HCT116 (cell line): ENCODE results near the gene ZBTB12. TPM values are rescaled to one million over a fixed set of nuclear protein-coding genes. Genes with fewer than 3 reads are reported as not detected.
A peak's percentile ranks its signal among the peaks of the same experiment; 100 is the strongest.

Source experiments
- ATAC-seq: fragments of 200-7000 bp; cut with Tn5 transposase; 2 replicates; pipeline ENCODE4 v1.9.1; 2020; ENCODE audit warnings: mild to moderate bottlenecking, moderate library complexity
- BruUV-seq: library from RNA; stranded (reverse); fragments of 400-500 nt; replicated peaks from 2 replicates; lab custom pipeline; 2021; lab: Mats Ljungman, UMichigan
- CTCF ChIA-PET: fragments of 300-600 bp; sonication (Branson Sonifier 250); formaldehyde crosslinking; loops from one replicate; lab custom pipeline; 2021; ENCODE audit warnings: antibody characterized with exemption; lab: Charles Lee
- POLR2A ChIA-PET: fragments of 300-600, 350-600 bp; sonication (Branson Sonifier 250); formaldehyde crosslinking; loops from one replicate; lab custom pipeline; 2021; ENCODE audit warnings: antibody characterized with exemption; lab: Charles Lee
- RAD21 ChIA-PET, 2 experiments: fragments of 300-600 bp; sonication (Branson Sonifier 250); formaldehyde crosslinking; loops; one replicate each; lab custom pipeline; 2023; ENCODE audit warnings: low total read pairs in 2 of 2; ENCODE audit not compliant: uncharacterized antibody in 2 of 2, unreplicated experiment in 2 of 2, low non-redundant PET in 1 of 2; lab: Charles Lee
- DNase-seq: peaks from one replicate; pipeline ENCODE4 v3.0.0-alpha.2; 2010; ENCODE audit warnings: low read depth, low spot score
- H2AFZ ChIP-seq: fragments of 200-600 bp; shearing (Covaris generic), sonication (generic); 2 replicates; pipeline ENCODE4 v1.6.1; 2017; ENCODE audit warnings: low read depth, mixed run types, mixed read lengths, antibody characterized with exemption, low read length; ENCODE audit not compliant: poor library complexity, severe bottlenecking
- H3K27ac ChIP-seq: 2 replicates; pipeline ENCODE4 v1.5.1; 2012; ENCODE audit warnings: low read depth, low read length
- H3K27me3 ChIP-seq: fragments of 200-600 bp; sonication (generic); 2 replicates; pipeline ENCODE4 v1.6.1; 2016; ENCODE audit warnings: mixed run types, low read length, mixed read lengths; ENCODE audit not compliant: insufficient read depth
- H3K36me3 ChIP-seq, 2 experiments: fragments of 200-500 bp in 1 of 2; fragments of 200-600 bp in 1 of 2; sonication (Bioruptor generic) in 1 of 2; sonication (generic) in 1 of 2; 2 replicates each; pipeline versions ENCODE4 v1.5.1 to v1.6.1; 2014 to 2016; ENCODE audit warnings: low read length in 2 of 2, inconsistent platforms in 1 of 2, mixed read lengths in 1 of 2, mixed run types in 1 of 2; ENCODE audit not compliant: insufficient read depth in 2 of 2, control insufficient read depth in 1 of 2
- H3K4me1 ChIP-seq, 2 experiments: fragments of 200-600 bp in 1 of 2; sonication (generic) in 1 of 2; 2 replicates each; pipeline versions ENCODE4 v1.5.1 to v1.6.1; 2012 to 2017; ENCODE audit warnings: low read length in 2 of 2, inconsistent platforms in 1 of 2, mild to moderate bottlenecking in 1 of 2, mixed read lengths in 1 of 2, mixed run types in 1 of 2, moderate library complexity in 1 of 2; ENCODE audit not compliant: insufficient read depth in 2 of 2, control insufficient read depth in 1 of 2
- H3K4me2 ChIP-seq: fragments of 200-600 bp; sonication (generic); 2 replicates; pipeline ENCODE4 v1.6.1; 2017; ENCODE audit warnings: mixed run types, low read length, mixed read lengths
- H3K4me3 ChIP-seq, 2 experiments: fragments of 200-600 bp in 1 of 2; sonication (generic) in 1 of 2; replicated peaks in 1 of 2; 2 replicates each; pipeline ENCODE4 v1.5.1; 2011 to 2016; ENCODE audit warnings: low read length in 2 of 2, control low read depth in 1 of 2, low read depth in 1 of 2, mild to moderate bottlenecking in 1 of 2, mixed read lengths in 1 of 2, mixed run types in 1 of 2
- H3K79me2 ChIP-seq: fragments of 200-600 bp; sonication (generic); 2 replicates; pipeline ENCODE4 v1.6.1; 2017; ENCODE audit warnings: mild to moderate bottlenecking, mixed run types, low read length, moderate library complexity, mixed read lengths; ENCODE audit not compliant: insufficient read depth
- H3K9ac ChIP-seq: fragments of 200-600 bp; sonication (generic); 2 replicates; pipeline ENCODE4 v1.6.1; 2016; ENCODE audit warnings: low read length, mixed read lengths
- H3K9me2 ChIP-seq: fragments of 200-600 bp; sonication (generic), shearing (Covaris generic); 2 replicates; pipeline ENCODE4 v1.6.1; 2017; ENCODE audit warnings: mixed run types, mild to moderate bottlenecking, moderate library complexity; ENCODE audit not compliant: insufficient read depth
- H3K9me3 ChIP-seq, 2 experiments: fragments of 200-500 bp in 1 of 2; fragments of 200-600 bp in 1 of 2; sonication (Bioruptor generic) in 1 of 2; sonication (generic) in 1 of 2; 2 replicates each; pipeline ENCODE4 v1.6.1; 2014 to 2017; ENCODE audit warnings: low read length in 2 of 2, mixed read lengths in 2 of 2, inconsistent platforms in 1 of 2, low read depth in 1 of 2, mild to moderate bottlenecking in 1 of 2, mixed run types in 1 of 2, moderate library complexity in 1 of 2; ENCODE audit not compliant: control insufficient read depth in 1 of 2, insufficient read depth in 1 of 2
- H4K20me1 ChIP-seq: fragments of 200-600 bp; sonication (generic), shearing (Covaris generic); 2 replicates; pipeline ENCODE4 v1.6.1; 2017; ENCODE audit warnings: mixed run types, mild to moderate bottlenecking, moderate library complexity; ENCODE audit not compliant: insufficient read depth
- ATF3 ChIP-seq: IDR thresholded peaks from 2 replicates; pipeline ENCODE4 v1.6.1; 2012
- CBX3 ChIP-seq: IDR thresholded peaks from 2 replicates; pipeline ENCODE4 v1.6.1; 2012; ENCODE audit warnings: low read depth
- CTCF ChIP-seq, 3 experiments: fragments of 200-600 bp in 1 of 3; sonication (generic) in 1 of 3; IDR thresholded peaks in 2 of 3; conservative IDR thresholded peaks in 1 of 3; 2 replicates each; pipeline ENCODE4 v1.5.1; 2012 to 2017; ENCODE audit warnings: low read depth in 2 of 3, low read length in 2 of 3, antibody characterized with exemption in 1 of 3, borderline replicate concordance in 1 of 3, control low read depth in 1 of 3, mild to moderate bottlenecking in 1 of 3, mixed read lengths in 1 of 3, mixed run types in 1 of 3, moderate library complexity in 1 of 3; ENCODE audit not compliant: insufficient read depth in 1 of 3
- EGR1 ChIP-seq: IDR thresholded peaks from 2 replicates; pipeline ENCODE4 v1.6.1; 2012; ENCODE audit warnings: low read depth
- EZH2phosphoT487 ChIP-seq: fragments of 200-600 bp; IDR thresholded peaks from 2 replicates; pipeline ENCODE4 v1.6.1; 2018; ENCODE audit warnings: antibody characterized with exemption, borderline replicate concordance
- FOSL1 ChIP-seq: IDR thresholded peaks from 2 replicates; pipeline ENCODE4 v1.6.1; 2012; ENCODE audit warnings: low read depth
- JUND ChIP-seq: IDR thresholded peaks from 2 replicates; pipeline ENCODE4 v1.6.1; 2012
- MAX ChIP-seq: IDR thresholded peaks from 2 replicates; pipeline ENCODE4 v1.6.1; 2012
- POLR2A ChIP-seq: IDR thresholded peaks from 2 replicates; pipeline ENCODE4 v1.7.0; 2011; ENCODE audit warnings: borderline replicate concordance; ENCODE audit not compliant: insufficient read depth, insufficient read length; ENCODE audit errors: extremely low read depth
- POLR2AphosphoS5 ChIP-seq: IDR thresholded peaks from 2 replicates; pipeline ENCODE4 v1.6.1; 2011; ENCODE audit warnings: mild to moderate bottlenecking, low read depth, low read length, moderate library complexity
- REST ChIP-seq: IDR thresholded peaks from 2 replicates; pipeline ENCODE4 v1.6.1; 2012; ENCODE audit warnings: low read depth
- SP1 ChIP-seq: IDR thresholded peaks from 2 replicates; pipeline ENCODE4 v1.6.1; 2012; ENCODE audit warnings: low read depth
- SRF ChIP-seq: IDR thresholded peaks from 2 replicates; pipeline ENCODE4 v1.6.1; 2012; ENCODE audit warnings: low read depth
- TCF7L2 ChIP-seq: IDR thresholded peaks from 2 replicates; pipeline ENCODE4 v1.7.0; 2011; ENCODE audit warnings: borderline replicate concordance, inconsistent platforms; ENCODE audit not compliant: insufficient read depth, insufficient read length; ENCODE audit errors: extremely low read depth
- YY1 ChIP-seq: IDR thresholded peaks from 2 replicates; pipeline ENCODE4 v1.6.1; 2011; ENCODE audit warnings: low read length, low read depth, moderate library complexity, mild to moderate bottlenecking; ENCODE audit not compliant: insufficient replicate concordance; ENCODE audit errors: extremely low read depth
- ZFX ChIP-seq: fragments of 450-650 bp; IDR thresholded peaks from 2 replicates; pipeline ENCODE4 v1.6.1; 2017
- ZNF274 ChIP-seq: fragments of 200-500 bp; sonication (Bioruptor generic); IDR thresholded peaks from 2 replicates; pipeline ENCODE4 v1.6.1; 2014; ENCODE audit warnings: mild to moderate bottlenecking, low read depth, low read length, inconsistent platforms
- intact Hi-C: fragments of 100-400 bp; cut with micrococcal nuclease; formaldehyde crosslinking; loops from 2 replicates; pipeline ENCODE4 v1.10.0; 2022
- total RNA-seq: library from RNA; stranded (reverse); gene quantifications from one replicate; pipeline ENCODE4 v1.2.1, GENCODE V29; 2021; ENCODE audit not compliant: unreplicated experiment

Gene ZBTB12
- total RNA-seq, 1 experiment from 2014 or later, result 10.3 TPM

GRCh38 chr6:31896493-31896855, 5.4 kb downstream of the ZBTB12 start:
- DNase-seq (no peak), ATAC-seq (no peak)
- ChIA-PET CTCF (no interaction called here), RAD21 (no interaction called here), POLR2A (interaction anchor here (1.2 kb wide), 1 partner anchor 69 kb away, joined by 3 read pairs; the partner anchor contains the start of gene HSPA1B)
- Histone ChIP-seq H3K4me3 (peak overlapping the region; percentile 82 to 98), H2AFZ (no peak overlapping the region), H3K9me3 (no peaks in the 10 kb centered on the region), H3K4me1 (peaks cover 12 to 22% of the 10 kb centered on the region in 2 experiments), H3K4me2 (peak overlapping the region; percentile 95), H4K20me1 (0 out of 2 replicates have a peak, but pooled peaks cover under 1% of the 10 kb centered on the region), H3K27me3 (no peaks in the 10 kb centered on the region), H3K36me3 (peaks cover 13 to 30% of the 10 kb centered on the region in 2 experiments), H3K79me2 (peaks cover 18% of the 10 kb centered on the region; the same call in 1 of the 2 replicates), H3K9me2 (no peaks in the 10 kb centered on the region), H3K9ac (peak overlapping the region; percentile 93), H3K27ac (peak overlapping the region; percentile 76)
- intact Hi-C loops, result loop anchor here (5.0 kb wide), 1 partner anchor 229 kb away; the partner anchor contains the start of genes CSNK2B and LY6G5B
- no peak for TF ChIP-seq JUND
- no peak for TF ChIP-seq POLR2A
- no peak for TF ChIP-seq REST
- TF ChIP-seq CBX3, result no peak
- TF ChIP-seq EZH2phosphoT487, result no peak
- TF ChIP-seq SRF, result no peak
- no peak for TF ChIP-seq ZFX
- TF ChIP-seq YY1, result no peak
- no peak for TF ChIP-seq EGR1
- no peak for TF ChIP-seq POLR2AphosphoS5
- TF ChIP-seq ZNF274, result no peak
- no peak for TF ChIP-seq MAX
- no peak for TF ChIP-seq FOSL1
- TF ChIP-seq CTCF (IDR thresholded peaks at IDR 0.05 in 2 of 3, conservative IDR thresholded peaks at IDR 0.05 in 1 of 3; ENCODE audit: borderline replicate concordance in 1 of 3, insufficient read depth in 1 of 3, low read depth in 2 of 3, low read length in 2 of 3), result no peak
- TF ChIP-seq ATF3, result no peak
- TF ChIP-seq SP1, result no peak
- no peak for TF ChIP-seq TCF7L2
- no TSS peak for BruUV-seq
